HG03025 (cell line): ENCODE measurements around the gene ANKRD34A.
A peak's percentile ranks its signal among the peaks of the same experiment; 100 is the strongest.

Source experiments
- ATAC-seq: cut with Tn5 transposase; IDR thresholded peaks from one replicate; pipeline ENCODE4 v1.9.1; 2021; ENCODE audit warnings: mild to moderate bottlenecking, moderate library complexity; ENCODE audit not compliant: unreplicated experiment, low FRiP score

ANKRD34A gene

DNA sequence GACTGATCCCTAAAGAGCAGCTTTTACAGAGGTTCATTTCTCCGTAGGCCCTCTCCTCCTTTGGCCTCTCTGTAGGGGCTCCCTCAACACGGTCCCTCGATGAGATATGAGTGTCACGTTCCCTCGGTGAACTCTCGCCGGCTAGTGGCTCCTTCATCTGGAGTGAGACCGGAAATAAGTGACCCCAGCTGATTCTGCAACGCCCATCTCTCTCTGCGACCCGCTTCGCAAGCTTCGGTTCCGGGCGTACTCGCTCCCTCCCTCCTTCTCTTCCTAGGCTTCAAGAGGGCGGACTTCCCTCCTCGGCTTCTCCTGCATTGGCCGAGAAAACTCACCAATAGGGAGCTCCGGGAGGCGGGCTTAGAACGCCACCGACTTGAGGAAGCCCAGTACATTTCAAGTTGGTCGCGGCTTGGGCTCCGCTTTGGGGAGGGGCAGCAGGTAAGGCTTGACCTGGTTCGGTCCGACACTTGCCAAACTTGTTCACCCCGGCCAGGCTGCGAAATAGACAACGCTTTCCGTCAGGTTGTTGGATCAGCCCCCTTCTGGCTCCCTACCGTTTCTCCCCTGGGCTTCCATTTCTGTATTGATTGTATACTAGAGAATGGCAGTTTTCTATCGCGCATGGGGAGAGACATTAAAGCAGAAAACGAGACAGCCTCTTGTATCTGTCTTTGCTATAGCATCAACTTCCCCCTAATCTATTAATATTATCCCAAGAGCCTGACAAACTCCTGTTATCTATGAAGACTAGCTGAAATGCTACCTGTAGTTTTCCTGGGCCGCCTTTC is at the start of gene ANKRD34A, which contains the start of gene POLR3GL:
TSS of gene ANKRD34A (minus strand) at position 248 of the 791 bp plus-strand sequence. CDS start 2,816 bp downstream, outside the sequence.
TSS of gene POLR3GL (plus strand) at position 363 of the 791 bp plus-strand sequence. CDS start 10,176 bp downstream, outside the sequence.
- peak; percentile 76 for ATAC-seq

DNA sequence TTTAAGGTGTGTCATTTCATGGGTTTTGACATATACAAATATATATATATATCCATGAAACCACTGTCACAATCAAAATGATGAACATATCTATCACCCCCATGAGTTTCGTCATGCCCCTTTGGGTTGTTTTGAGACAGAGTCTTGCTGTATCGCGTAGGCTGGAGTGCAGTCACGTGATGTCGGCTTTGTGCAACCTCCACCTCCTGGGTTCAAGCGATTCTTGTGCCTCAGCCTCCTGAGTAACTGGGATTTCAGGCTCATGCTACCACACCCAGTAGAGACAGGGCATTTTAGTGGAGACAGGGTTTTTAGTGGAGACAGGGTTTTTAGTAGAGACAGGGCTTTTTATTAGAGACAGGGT is 49.2 kb upstream of the ANKRD34A start:
- ATAC-seq: no peak

- ATAC-seq: no peak
Measured at GRCh38 chr1:146012703-146013558, 48.6 kb upstream of the ANKRD34A start.

GRCh38 chr1:146010126-146010738 is 45.9 kb upstream of the ANKRD34A start:
- ATAC-seq: no peak

DNA sequence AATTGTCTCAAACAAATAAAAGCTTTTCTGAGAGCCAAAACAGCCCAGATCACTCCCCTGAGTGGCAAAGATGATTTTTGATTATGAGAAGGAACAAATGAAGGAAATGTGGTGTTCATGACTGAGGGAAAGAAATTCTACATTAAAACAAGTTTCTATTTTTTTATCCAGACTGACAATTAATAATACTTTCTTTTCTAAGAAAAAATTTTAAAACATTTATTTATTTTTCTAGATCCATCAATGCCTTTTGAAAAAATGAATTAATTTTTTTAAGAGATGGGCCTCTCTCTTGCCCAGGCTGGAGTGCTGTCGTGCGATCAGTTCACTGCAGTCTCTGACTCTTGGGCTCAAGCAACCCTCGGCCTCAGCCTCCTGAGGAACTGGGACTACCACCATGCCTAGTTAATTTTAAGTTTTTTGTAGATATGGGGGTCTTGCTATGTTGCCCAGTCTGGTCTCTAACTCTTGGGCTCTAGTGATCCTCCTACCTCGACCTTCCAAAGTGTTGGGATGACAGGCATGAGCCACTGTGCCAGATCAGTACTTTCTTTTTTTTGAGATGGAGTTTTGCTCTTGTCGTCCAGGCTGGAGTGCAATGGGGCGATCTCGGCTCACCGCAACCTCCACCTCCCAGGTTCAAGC is 43.2 kb upstream of the ANKRD34A start:
- no peak for ATAC-seq

- ATAC-seq: no peak
Measured at GRCh38 chr1:146001709-146002108, 37.3 kb upstream of the ANKRD34A start.

- no peak for ATAC-seq
Measured at GRCh38 chr1:145999321-146000024, 35.1 kb upstream of the ANKRD34A start.

- ATAC-seq: no peak
Measured at GRCh38 chr1:145997718-145998023, 33.3 kb upstream of the ANKRD34A start.

DNA sequence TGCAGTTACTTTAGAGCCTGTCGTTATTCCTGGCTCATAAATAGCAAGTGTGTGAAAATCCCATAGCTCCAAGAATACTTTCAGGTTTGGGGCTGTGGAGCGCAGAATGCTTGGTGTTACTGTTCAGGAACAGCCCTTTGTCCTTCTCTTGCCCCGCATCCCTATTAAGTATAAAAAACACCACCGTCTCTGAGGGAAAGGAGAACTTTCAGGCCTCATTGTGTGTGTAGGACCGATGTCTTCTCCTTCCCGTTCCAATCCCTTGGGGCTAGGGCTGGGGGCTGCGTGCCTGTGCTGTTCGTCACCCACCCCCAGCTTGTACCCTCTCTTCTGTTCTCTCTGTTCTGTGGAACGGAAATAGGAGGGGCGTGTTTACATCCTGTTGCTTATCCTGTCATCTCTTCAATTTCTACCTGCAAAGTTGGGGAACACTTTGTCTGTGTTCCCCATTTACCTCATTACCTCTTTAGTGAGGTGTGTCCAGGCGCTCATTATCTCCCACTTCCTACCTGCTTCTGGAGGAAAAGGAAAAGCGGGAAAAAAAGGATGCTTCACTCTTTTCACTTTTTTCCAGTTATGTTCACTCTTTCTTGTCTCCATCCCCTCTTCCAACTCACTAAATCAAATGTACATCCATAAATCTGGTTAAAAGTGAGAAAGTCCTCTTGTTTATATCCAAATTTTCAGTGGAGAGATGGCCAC is 32.8 kb upstream of the ANKRD34A start:
- ATAC-seq: peak; percentile 25

DNA sequence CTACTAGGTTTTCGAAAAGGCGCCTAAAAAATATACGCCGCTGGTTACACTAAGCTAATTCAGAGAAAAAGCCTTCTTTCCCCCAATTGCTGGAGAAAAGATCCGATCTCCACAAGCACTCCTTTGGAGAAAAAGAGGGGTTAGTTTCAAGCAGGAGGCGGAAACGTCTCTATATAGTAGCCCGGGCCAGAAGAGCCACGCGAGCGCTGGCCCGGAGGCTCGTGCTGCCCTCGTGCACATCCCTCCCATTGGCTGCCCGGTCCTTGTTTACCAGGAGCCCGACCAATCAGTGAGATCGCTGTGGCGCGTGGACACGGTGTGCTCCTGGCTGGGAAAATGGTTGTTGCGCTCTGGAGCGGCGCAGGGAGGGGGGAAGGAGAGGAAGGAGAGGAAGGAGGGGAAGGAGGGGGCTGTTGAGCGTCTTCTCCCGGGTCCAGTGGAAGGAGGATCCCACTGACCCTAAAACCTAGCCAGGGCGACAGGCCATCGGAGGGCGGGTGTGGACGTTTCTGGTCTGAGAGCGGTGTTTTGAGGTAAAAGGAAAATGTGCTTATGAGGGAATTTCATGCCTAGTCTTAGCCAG is 32.1 kb upstream of the ANKRD34A start, which contains the start of gene TXNIP:
TSS of gene TXNIP (minus strand) at position 147 of the 583 bp plus-strand sequence. CDS start 313 bp downstream, outside the sequence.
- peak; percentile 77 for ATAC-seq

GRCh38 chr1:145995964-145996432 is 31.6 kb upstream of the ANKRD34A start:
- ATAC-seq: no peak

- no peak for ATAC-seq
Measured at GRCh38 chr1:145995148-145995881, 30.9 kb upstream of the ANKRD34A start.

- ATAC-seq: no peak
Measured at GRCh38 chr1:145994391-145995120, 30.2 kb upstream of the ANKRD34A start.

DNA sequence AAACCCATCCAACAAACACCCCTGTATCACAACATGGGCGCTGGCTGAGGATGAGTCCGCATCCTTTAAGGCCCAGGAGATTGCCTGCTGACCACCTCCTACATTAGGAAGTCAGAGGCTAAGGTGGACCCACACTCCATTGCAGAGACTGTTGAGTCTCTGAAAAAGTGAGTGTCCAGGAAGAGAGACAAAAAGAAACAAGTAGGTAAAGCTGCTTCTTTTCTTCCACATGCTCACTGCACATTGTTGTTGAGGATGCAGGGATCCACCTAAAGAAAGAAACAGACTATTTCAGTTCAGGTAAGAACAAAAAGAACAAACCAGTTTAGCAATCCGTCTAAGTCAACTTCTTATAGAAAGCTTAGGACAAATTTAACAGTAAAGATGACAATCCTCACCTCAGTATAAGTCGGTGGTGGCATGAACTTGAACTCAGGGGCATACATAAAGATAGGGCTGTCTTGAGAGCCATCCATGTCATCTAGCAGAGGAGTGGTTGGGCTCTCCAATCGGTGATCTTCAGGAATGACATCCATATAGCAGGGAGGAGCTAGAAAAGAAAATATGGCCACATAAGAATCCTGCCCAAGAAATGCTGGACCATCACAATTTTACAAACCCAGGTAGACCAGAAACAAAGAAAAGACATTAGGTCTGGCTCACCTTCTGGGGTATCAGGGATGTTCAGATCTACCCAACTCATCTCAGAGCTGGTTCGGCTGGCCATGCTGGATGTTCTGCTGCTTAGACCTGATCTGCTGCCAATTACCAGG is 29.4 kb upstream of the ANKRD34A start:
- no peak for ATAC-seq

GRCh38 chr1:145992958-145993617 is 28.7 kb upstream of the ANKRD34A start:
- no peak for ATAC-seq

- no peak for ATAC-seq
Measured at GRCh38 chr1:145992502-145992936, 28.1 kb upstream of the ANKRD34A start.
